ENCODE data around the gene NBAS.

Gene NBAS

DNA sequence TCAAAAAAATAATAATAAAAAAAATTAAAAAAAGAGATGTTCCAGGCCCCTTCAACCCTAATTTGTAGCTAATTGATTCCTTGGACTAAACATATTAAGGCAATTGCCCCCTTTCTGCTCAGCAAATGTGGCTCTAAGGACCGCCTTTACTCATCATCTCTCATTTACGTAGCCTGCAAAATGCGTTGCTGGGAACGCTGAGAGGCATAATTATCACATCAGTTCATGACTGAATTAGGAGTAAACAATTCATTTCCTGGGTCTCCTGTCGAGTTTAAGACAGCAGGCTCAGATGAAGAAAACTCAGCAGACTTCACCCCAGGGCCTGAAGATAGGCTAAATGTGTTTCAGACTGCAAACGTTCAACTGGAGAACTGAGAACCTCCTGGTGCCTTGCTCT is 413.5 kb downstream of the NBAS start:
- Histone ChIP-seq H3K4me1 (ENCODE audit: control insufficient read depth, low read depth, low read length) (no peaks in the 10 kb centered on the region), H3K9ac (ENCODE audit: low read length) (no peak overlapping the region), H3K36me3 (ENCODE audit: control insufficient read depth, low read depth, low read length) (no peaks in the 10 kb centered on the region), H3K27me3 (ENCODE audit: control insufficient read depth, insufficient read depth, low read length) (no peaks in the 10 kb centered on the region), H3K4me3 (ENCODE audit: low read length) (no peak overlapping the region), H3K27ac (ENCODE audit: low read length) (no peak overlapping the region), H3K9me3 (ENCODE audit: control insufficient read depth, low read depth, low read length) (no peaks in the 10 kb centered on the region)

DNA sequence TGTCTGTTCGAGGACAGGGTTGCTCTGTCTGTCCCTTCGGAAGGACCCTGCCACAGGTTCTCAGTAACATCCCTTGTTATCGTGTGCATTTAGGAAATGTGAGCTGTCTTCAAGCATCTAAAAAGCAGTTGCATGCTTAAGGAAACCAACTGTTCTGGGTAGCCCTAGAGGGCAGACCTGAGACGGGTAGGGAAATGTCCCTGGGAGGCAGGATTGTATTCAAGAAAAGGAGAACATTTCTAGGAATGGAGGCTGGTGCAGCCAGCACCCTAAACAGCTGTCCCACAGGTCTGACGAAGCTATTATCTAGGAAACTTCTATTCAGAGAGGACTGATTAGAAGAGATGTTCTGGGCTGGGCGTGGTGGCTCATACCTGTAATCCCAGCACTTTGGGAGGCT is 414.2 kb downstream of the NBAS start:
- Histone ChIP-seq H3K9ac (ENCODE audit: low read length) (no peak overlapping the region), H3K9me3 (ENCODE audit: control insufficient read depth, low read depth, low read length) (no peaks in the 10 kb centered on the region), H3K27me3 (ENCODE audit: control insufficient read depth, insufficient read depth, low read length) (no peaks in the 10 kb centered on the region), H3K36me3 (ENCODE audit: control insufficient read depth, low read depth, low read length) (no peaks in the 10 kb centered on the region), H3K27ac (ENCODE audit: low read length) (no peak overlapping the region), H3K4me1 (ENCODE audit: control insufficient read depth, low read depth, low read length) (no peaks in the 10 kb centered on the region), H3K4me3 (ENCODE audit: low read length) (no peak overlapping the region)

GRCh38 chr2:15145919-15146318 is 415.2 kb downstream of the NBAS start:
- Histone ChIP-seq H3K9ac (ENCODE audit: low read length) (no peak overlapping the region), H3K27me3 (ENCODE audit: control insufficient read depth, insufficient read depth, low read length) (no peaks in the 10 kb centered on the region), H3K27ac (ENCODE audit: low read length) (no peak overlapping the region), H3K4me3 (ENCODE audit: low read length) (no peak overlapping the region), H3K9me3 (ENCODE audit: control insufficient read depth, low read depth, low read length) (no peaks in the 10 kb centered on the region), H3K36me3 (ENCODE audit: control insufficient read depth, low read depth, low read length) (no peaks in the 10 kb centered on the region), H3K4me1 (ENCODE audit: control insufficient read depth, low read depth, low read length) (no peaks in the 10 kb centered on the region)

- Histone ChIP-seq H3K27me3 (ENCODE audit: control insufficient read depth, insufficient read depth, low read length) (no peaks in the 10 kb centered on the region), H3K4me3 (ENCODE audit: low read length) (no peak overlapping the region), H3K9ac (ENCODE audit: low read length) (no peak overlapping the region), H3K36me3 (ENCODE audit: control insufficient read depth, low read depth, low read length) (no peaks in the 10 kb centered on the region), H3K4me1 (ENCODE audit: control insufficient read depth, low read depth, low read length) (no peaks in the 10 kb centered on the region), H3K9me3 (ENCODE audit: control insufficient read depth, low read depth, low read length) (no peaks in the 10 kb centered on the region), H3K27ac (ENCODE audit: low read length) (no peak overlapping the region)
Measured at GRCh38 chr2:15145046-15145817, 415.9 kb downstream of the NBAS start.

GRCh38 chr2:15142069-15142689 is 419.0 kb downstream of the NBAS start:
- no peak overlapping the region for H3K9ac ChIP-seq (ENCODE audit: low read length)
- H3K9me3 ChIP-seq (ENCODE audit: control insufficient read depth, low read depth, low read length) = no peaks in the 10 kb centered on the region

GRCh38 chr2:15141211-15141610 is 419.9 kb downstream of the NBAS start:
- Histone ChIP-seq H3K4me3 (ENCODE audit: low read length) (no peak overlapping the region), H3K36me3 (ENCODE audit: control insufficient read depth, low read depth, low read length) (no peaks in the 10 kb centered on the region), H3K9ac (ENCODE audit: low read length) (no peak overlapping the region), H3K4me1 (ENCODE audit: control insufficient read depth, low read depth, low read length) (no peaks in the 10 kb centered on the region), H3K27me3 (ENCODE audit: control insufficient read depth, insufficient read depth, low read length) (no peaks in the 10 kb centered on the region), H3K9me3 (ENCODE audit: control insufficient read depth, low read depth, low read length) (no peaks in the 10 kb centered on the region), H3K27ac (ENCODE audit: low read length) (no peak overlapping the region)

More at GRCh38 chr2:15142069-15142689, 419.0 kb downstream of the NBAS start:
- H3K4me3 ChIP-seq (ENCODE audit: low read length) = no peak overlapping the region
- H3K27ac ChIP-seq (ENCODE audit: low read length) = no peak overlapping the region
- no peaks in the 10 kb centered on the region for H3K27me3 ChIP-seq (ENCODE audit: control insufficient read depth, insufficient read depth, low read length)
- H3K36me3 ChIP-seq (ENCODE audit: control insufficient read depth, low read depth, low read length) = no peaks in the 10 kb centered on the region
- H3K4me1 ChIP-seq (ENCODE audit: control insufficient read depth, low read depth, low read length) = no peaks in the 10 kb centered on the region

GRCh38 chr2:15136639-15137038 is 424.5 kb downstream of the NBAS start:
- Histone ChIP-seq H3K27me3 (ENCODE audit: control insufficient read depth, insufficient read depth, low read length) (no peaks in the 10 kb centered on the region), H3K4me1 (ENCODE audit: control insufficient read depth, low read depth, low read length) (no peaks in the 10 kb centered on the region), H3K9ac (ENCODE audit: low read length) (no peak overlapping the region), H3K36me3 (ENCODE audit: control insufficient read depth, low read depth, low read length) (no peaks in the 10 kb centered on the region), H3K27ac (ENCODE audit: low read length) (no peak overlapping the region), H3K9me3 (ENCODE audit: control insufficient read depth, low read depth, low read length) (no peaks in the 10 kb centered on the region), H3K4me3 (ENCODE audit: low read length) (no peak overlapping the region)

DNA sequence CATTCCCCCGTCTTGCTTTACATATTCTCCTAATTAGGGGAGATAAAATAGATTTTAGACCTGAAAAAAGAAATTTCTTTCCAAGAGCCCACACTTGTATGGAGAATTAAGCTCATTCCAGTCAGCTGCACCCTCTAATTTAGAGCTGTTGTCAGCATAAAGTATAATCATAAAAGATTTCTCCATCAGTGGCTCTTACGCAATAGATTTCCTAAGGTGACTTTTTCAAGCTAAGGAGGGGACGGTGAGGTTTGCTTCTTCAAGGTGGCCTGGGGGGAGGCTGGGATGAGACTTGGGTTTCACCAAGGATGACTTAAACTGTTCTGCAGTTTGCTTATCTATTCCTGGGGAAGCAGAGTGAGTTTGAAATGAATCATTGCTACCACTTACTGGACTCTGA is 426.2 kb downstream of the NBAS start:
- Histone ChIP-seq H3K36me3 (ENCODE audit: control insufficient read depth, low read depth, low read length) (no peaks in the 10 kb centered on the region), H3K27me3 (ENCODE audit: control insufficient read depth, insufficient read depth, low read length) (no peaks in the 10 kb centered on the region), H3K9me3 (ENCODE audit: control insufficient read depth, low read depth, low read length) (no peaks in the 10 kb centered on the region), H3K4me3 (ENCODE audit: low read length) (no peak overlapping the region), H3K4me1 (ENCODE audit: control insufficient read depth, low read depth, low read length) (no peaks in the 10 kb centered on the region), H3K27ac (ENCODE audit: low read length) (no peak overlapping the region), H3K9ac (ENCODE audit: low read length) (no peak overlapping the region)

GRCh38 chr2:15133461-15133860 is 427.7 kb downstream of the NBAS start:
- no peaks in the 10 kb centered on the region for H3K4me1 ChIP-seq (ENCODE audit: control insufficient read depth, low read depth, low read length)
- H3K4me3 ChIP-seq (ENCODE audit: low read length) = no peak overlapping the region
- H3K27ac ChIP-seq (ENCODE audit: low read length) = no peak overlapping the region
- H3K9ac ChIP-seq (ENCODE audit: low read length) = no peak overlapping the region
- H3K36me3 ChIP-seq (ENCODE audit: control insufficient read depth, low read depth, low read length) = no peaks in the 10 kb centered on the region
- no peaks in the 10 kb centered on the region for H3K9me3 ChIP-seq (ENCODE audit: control insufficient read depth, low read depth, low read length)
- no peaks in the 10 kb centered on the region for H3K27me3 ChIP-seq (ENCODE audit: control insufficient read depth, insufficient read depth, low read length)

GRCh38 chr2:15128846-15129245 is 432.3 kb downstream of the NBAS start:
- Histone ChIP-seq H3K4me1 (ENCODE audit: control insufficient read depth, low read depth, low read length) (peaks cover 5% of the 10 kb centered on the region), H3K9ac (ENCODE audit: low read length) (no peak overlapping the region)

DNA sequence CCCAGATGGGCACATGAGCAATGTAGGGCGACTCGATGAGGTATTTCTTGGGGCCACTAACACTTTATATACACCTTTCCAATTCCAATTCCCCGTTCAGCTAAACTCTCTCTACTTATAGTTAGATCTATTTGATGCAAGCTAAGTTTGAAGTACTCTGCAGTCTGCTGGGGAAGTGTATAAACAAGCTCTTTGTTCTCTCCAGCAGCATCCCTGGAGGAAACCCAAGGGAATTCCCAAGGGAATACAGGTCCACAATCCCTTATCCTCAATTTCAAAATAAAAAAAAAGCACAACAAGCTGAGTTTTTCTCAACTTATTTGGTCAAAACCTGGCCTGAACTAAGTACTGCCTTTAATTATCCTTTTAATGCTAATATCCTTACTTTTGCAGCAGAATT is 433.3 kb downstream of the NBAS start:
- H3K27ac ChIP-seq (ENCODE audit: low read length) = no peak overlapping the region
- H3K36me3 ChIP-seq (ENCODE audit: control insufficient read depth, low read depth, low read length) = no peaks in the 10 kb centered on the region
- no peaks in the 10 kb centered on the region for H3K27me3 ChIP-seq (ENCODE audit: control insufficient read depth, insufficient read depth, low read length)
- H3K9me3 ChIP-seq (ENCODE audit: control insufficient read depth, low read depth, low read length) = no peaks in the 10 kb centered on the region
- peaks cover 5% of the 10 kb centered on the region for H3K4me1 ChIP-seq (ENCODE audit: control insufficient read depth, low read depth, low read length)
- no peak overlapping the region for H3K4me3 ChIP-seq (ENCODE audit: low read length)
- H3K9ac ChIP-seq (ENCODE audit: low read length) = no peak overlapping the region

More at GRCh38 chr2:15128846-15129245, 432.3 kb downstream of the NBAS start:
- Histone ChIP-seq H3K27me3 (ENCODE audit: control insufficient read depth, insufficient read depth, low read length) (no peaks in the 10 kb centered on the region), H3K9me3 (ENCODE audit: control insufficient read depth, low read depth, low read length) (no peaks in the 10 kb centered on the region), H3K4me3 (ENCODE audit: low read length) (no peak overlapping the region), H3K27ac (ENCODE audit: low read length) (no peak overlapping the region), H3K36me3 (ENCODE audit: control insufficient read depth, low read depth, low read length) (no peaks in the 10 kb centered on the region)

DNA sequence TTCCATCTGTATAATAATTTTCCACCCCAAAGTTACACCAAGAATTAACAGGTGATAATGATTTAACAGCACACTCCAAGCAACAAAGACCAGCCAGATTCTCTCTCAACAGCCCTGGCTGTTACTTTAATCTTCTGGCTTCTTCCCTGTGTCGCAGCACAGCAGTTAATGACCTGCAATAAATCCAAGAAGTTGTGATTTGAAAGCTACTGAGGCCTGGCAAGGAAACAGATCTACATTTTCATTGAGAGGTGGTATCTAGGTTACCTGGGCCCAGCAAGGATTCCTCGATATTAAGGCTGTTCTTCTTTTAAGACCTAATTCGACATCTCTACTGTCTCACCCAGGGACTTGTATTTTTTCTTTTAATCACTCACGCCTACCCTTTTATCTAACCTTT is 433.8 kb downstream of the NBAS start:
- Histone ChIP-seq H3K27ac (ENCODE audit: low read length) (no peak overlapping the region), H3K9ac (ENCODE audit: low read length) (no peak overlapping the region), H3K9me3 (ENCODE audit: control insufficient read depth, low read depth, low read length) (no peaks in the 10 kb centered on the region), H3K27me3 (ENCODE audit: control insufficient read depth, insufficient read depth, low read length) (no peaks in the 10 kb centered on the region), H3K4me3 (ENCODE audit: low read length) (no peak overlapping the region), H3K36me3 (ENCODE audit: control insufficient read depth, low read depth, low read length) (no peaks in the 10 kb centered on the region), H3K4me1 (ENCODE audit: control insufficient read depth, low read depth, low read length) (peaks cover 5% of the 10 kb centered on the region)

Measured in iPS-18a (cell line).